GM04504 (cell line): ENCODE data around the gene CFAP107.
"Not testable (repeated sequence)": the region's sequence is repeated elsewhere in the genome, so short reads cannot be mapped to it uniquely, and the experiment has no call there.

Source experiments
- DNase-seq: peaks from one replicate; pipeline ENCODE4 v3.0.0-alpha.2; 2012; ENCODE audit warnings: low read depth

Gene CFAP107, protein sequence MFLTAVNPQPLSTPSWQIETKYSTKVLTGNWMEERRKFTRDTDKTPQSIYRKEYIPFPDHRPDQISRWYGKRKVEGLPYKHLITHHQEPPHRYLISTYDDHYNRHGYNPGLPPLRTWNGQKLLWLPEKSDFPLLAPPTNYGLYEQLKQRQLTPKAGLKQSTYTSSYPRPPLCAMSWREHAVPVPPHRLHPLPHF

DNA sequence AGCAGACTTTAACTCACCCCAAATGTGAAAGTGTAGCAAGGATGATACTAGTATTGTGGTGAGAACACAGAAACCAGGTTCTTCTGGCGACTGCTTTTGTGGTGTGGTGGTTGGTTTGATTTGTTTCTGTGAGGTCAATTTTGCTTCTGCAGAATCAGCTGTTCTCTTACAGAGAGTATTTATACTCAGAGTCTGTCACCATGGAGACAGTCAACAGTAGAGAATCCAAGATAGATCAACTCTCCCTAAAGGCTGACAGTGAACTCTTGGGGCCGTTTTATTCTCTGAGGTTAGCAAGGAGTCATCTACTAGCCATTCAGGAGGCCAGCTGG, at the start of gene CFAP107:
Gene CFAP107, plus strand, starts transcription at position 209 of the 332 bp plus-strand sequence. CDS start 231 bp downstream, outside the sequence.
- DNase-seq = peak; percentile 10

DNA sequence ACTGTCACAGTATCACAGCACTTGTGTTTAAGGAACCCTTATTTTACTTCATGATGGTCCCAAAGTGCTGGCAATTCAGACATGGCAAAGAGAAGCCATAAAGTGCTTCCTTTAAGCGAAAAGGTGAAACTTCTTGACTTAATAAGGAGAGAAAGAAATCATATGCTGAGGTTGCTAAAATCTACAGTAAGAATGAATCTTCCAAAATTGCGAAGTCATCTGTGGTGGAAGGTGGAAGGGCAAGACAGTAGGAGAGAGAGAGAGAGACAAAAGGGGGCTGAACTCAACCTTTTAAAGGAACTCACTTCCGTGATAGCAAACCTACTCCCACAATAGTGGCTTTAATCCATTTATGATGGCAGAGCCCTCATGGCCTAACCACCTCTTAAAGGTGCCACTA, 49.3 kb upstream of the CFAP107 start:
- DNase-seq = no peak

DNA sequence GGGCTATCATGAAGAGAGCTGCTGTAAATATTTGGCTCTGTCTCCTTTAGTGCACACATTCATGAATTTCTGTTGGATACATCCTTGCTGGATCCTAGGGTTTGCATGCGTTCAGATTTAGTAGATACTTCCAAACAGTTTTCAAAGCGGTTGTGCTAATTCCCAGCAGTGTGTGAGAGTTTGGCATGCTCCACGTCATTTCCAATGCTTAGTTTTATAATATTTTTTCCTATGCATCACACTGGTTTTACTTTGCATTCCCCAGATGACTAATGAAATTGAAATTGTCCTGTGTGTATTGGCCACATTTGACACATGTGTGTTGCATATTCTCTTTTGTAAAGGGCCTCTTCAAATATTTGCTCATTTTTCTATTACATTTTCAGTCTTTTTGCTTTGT, 48.6 kb upstream of the CFAP107 start:
- DNase-seq = no peak

DNA sequence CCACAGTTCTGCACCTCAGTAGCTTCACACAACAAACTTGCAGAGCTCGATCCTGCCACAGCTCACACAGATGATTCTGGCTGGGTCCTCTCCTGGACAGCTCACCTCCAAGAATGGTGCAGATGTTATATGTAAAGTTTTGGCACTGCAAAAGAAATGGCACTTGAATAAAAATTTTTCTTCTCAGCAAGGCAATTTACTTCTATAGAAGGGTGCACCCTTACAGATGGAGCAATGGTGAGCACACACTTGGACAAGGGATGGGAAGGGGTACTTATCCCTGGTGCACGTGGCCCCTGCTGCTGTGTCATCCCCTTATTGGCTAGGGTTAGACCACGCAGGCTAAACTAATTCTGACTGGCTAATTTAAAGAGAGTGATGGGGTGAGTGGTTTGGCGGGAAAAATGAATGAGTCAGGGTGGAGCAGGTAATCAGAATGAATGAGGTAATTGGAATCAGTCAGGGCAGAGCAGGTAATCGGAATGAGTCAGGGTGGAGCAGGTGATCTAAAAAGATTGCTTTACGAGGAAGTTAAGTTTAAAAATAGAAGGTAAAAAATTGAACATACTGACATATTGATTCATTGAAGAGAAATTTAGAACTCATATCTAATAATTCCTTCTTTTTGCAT, 42.1 kb upstream of the CFAP107 start:
- no peak for DNase-seq

DNA sequence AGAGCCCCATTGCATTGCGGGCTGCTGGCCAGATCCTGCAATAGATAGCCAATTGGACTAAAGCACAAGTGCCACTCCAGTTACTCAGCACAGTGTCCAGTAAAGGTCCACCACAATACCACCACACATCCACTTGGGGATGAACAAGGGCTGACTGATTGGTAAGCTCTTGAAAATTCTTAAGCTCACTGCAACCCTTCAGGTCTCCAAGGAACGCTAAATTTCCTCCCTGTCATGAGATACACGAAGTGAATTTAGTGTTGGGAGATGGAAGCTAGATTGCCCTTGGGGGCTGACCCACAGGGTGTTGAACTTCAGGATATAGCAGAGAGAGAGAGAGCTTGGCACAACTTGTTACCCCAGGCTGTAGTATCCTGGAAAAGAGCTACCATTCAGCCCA, 39.9 kb upstream of the CFAP107 start:
- no peak for DNase-seq

DNA sequence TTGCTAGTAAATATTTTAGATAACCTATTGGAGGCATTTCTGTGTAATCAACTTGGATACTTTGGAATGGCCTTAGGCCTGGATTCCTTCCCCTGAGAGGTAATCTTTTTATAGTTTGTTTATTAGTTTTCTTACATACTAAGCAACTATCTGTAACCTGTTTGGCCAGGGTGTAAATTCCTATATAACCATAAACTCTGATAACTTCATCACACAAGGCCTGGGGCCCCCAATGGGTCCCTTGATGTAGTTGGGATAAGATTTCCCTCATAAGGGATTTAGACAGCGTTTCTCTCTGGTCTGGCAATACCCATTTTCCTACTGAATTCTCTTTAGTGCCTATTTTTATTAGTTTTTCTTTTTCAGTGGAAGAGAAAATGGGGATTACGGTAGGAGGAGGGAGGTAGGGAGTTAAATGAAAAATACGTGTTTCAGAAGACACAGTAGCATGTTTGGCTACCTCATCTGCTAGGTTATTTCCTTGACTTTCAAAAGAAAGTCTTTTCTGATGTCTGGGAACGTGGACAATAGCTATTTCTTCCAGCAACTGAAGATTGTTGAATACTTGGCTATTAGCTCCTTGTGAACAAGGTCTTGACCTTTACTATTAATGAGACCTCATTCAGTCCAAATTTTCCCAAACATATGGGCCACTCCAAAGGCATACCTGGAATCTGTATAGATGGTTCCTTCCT, 37.5 kb upstream of the CFAP107 start:
- no peak for DNase-seq

DNA sequence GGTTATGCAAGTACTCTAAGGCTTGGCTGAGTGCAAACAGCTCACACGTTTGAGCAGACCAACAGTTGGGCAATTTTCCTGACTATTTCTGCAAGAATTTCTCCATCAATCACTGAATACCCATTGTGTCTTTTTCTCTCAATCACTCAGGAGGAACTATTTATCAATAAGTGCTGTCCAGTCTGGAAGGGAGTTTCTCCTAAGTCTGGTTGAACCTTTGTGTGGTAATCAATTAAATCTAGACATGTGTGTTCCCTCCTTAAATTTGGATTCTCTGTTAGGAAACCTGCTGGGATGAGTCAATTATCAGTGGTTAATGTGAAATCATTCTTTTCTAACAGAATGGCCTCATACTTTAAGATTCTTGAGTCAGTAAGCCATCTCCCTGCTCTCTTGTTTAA, 36.9 kb upstream of the CFAP107 start:
- no peak for DNase-seq

DNA sequence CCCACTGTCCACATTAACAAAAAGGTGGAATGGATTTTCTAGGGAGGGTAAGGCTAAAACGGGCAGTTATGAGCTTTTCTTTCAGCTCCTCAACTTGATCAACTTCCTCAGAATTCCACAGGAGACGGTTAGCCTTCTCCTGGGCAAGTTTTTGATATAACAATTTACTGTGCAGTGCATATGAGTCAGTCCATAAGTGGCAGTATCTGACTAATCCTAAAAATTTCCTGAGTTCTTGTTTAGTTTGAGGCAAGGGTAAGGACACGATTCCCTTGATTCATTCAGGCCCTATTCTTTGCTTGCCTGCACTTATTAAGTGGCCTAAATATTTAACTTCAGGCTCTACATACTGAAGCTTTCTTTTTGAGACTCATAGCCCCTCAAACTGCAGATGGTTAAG, 36.3 kb upstream of the CFAP107 start:
- DNase-seq = no peak

DNA sequence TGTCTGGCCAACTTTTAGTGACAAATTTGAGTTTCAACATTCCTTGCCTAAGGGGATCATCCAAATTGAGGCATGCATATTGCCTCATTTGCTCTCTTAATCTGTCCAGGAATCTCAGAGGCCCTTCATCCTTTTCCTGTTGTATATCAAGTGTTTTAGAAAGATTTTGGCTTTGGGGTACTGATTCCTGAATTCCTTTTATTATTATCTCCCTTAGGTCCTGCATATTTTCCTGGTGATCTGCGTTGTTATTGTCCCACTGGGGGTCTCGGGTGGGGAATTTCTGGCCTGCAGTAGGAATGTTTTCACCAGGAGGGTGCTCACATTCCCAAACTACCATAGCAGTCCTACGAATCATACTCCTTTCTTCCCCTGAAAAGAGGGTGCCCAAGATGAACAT, 34.5 kb upstream of the CFAP107 start:
- no peak for DNase-seq

DNA sequence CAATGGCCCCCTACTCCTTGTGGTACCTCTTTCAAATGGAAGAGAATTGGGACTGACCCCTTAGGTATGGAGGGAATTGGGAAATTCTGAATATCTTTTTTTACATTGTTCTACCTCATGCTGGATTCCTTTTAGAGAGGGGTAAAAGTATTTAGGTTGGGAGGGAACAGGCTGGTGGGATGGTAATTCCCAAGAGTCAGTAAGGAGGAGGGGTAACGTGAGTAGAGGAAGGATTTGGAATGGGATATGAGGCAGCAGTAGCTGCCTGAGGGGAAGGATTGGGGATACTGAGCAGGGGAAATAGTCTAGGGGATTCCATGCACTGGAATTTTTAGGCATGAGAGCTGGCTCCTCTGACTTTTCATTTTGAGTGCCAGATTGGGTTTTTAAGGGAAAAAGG, 33.9 kb upstream of the CFAP107 start:
- DNase-seq = no peak

DNA sequence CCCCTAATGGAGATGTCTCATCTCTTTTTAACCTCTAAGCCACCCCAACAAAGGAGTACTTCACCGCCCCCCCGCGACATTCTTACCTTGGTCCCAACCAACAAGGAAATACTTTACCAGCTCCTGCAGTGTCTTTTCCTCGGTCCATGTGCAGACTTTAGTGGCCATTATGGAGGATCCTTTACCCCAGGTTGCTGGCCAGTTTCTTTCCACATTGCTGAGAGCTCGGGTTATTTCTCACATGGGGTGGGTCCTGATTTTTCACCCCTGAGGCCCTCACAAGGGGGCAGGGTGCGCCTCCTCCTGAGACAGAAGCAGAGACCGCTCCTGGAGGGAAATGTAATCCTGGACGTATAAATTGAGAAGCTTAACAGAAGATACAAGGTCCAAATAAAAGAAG, 33.1 kb upstream of the CFAP107 start:
- no peak for DNase-seq

DNA sequence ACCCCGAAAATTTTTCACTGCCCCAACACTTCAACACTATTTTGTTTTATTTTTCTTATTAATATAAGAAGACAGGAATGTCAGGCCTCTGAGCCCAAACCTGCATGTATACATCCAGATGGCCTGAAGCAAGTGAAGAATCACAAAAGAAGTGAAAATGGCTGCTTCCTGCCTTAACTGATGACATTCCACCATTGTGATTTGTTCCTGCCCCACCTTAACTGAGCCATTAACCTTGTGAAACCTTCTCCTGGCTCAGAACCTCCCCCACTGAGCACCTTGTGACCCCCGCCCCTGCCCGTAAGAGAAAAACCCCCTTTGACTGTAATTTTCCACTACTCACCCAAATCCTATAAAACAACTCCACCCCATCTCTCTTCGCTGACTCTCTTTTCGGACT, 32.3 kb upstream of the CFAP107 start:
- DNase-seq = not testable (repeated sequence)

DNA sequence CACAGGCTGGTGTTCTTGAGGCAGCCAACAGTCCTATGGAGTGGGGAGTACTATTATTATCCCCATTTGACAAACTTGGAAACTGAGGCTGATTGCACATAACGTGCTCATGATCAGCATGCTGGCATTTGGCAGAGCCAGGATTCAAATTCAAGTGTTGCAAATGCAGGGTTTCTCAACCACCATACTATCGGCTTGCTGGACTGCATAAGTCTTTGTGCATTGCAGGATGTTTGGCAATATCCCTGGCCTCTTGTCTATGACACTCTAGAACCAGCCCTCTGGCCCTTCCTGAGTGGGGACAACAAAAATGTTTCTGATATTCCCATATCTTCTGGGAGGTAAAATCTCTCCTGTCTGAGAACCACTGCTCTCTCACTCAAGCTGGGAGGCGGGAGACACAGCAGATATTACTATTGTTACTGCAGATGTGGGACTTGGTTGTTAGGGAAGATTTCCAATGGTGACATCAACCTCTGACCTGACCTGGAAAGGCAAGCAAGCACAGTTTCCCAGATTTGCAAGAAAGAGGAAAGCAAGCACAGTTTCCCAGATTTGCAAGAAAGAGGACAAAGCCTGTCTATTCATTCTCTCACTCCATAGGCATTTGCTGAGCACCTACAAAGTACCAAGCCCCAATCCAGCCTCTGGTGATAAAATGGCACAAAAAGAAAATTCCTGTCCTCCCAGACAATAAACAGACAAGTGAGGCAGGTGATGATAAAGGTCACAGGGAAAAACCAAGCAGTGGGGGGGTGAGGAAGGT, 31.1 kb upstream of the CFAP107 start:
- DNase-seq = no peak

DNA sequence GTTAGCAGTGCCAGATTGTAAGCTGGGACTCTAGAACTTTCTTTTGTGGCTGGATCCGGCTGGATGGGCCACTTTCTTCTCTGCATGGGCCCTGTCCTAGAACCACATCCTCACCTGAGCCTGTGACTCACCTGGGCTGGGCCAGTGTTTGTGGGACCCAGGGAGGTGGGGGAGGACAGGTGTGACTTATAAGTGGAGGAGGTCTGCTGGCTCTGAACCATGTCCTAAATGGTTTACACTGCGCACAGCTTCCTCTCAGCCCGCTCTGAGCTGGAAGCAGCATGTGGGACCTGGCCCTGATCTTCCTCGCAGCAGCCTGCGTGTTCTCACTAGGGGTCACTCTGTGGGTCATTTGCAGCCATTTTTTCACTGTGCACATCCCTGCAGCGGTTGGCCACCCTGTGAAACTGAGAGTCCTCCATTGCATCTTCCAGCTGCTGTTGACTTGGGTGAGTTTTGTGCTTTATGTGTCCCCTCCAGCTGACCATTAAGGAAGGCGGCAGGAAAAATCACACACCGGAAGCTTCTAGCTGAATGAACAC, 30.0 kb upstream of the CFAP107 start, which contains the start of gene AADACL3:
Gene AADACL3, plus strand, starts transcription at position 215 of the 542 bp plus-strand sequence. Its CDS starts 67 bp downstream, at position 282.
- DNase-seq = no peak

DNA sequence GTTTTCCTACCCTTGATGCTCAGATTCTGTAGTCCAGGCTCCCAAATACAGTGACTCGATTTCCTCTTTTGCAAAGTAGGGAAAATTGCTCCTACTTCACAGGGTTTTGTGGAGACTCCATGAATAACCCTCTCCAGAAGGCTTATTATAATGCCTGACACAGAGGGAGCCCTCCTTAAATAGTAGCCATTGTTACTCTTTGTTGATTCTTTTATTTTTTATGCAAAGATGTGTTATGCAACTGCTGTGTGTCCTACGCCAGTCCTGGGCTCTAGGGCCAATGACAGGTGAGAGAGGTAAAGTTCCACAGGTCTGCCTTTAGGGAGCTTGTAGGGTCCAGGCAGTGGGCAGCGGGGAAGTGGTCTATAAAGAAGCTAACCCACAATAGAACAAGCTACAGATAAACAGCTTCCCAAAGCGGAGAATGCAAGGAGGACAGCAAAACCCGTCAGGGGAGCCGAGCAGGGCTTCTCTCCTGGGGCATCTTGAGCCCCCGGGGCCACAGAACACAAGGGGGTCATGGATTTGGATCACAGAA, 28.6 kb upstream of the CFAP107 start:
- DNase-seq = no peak

DNA sequence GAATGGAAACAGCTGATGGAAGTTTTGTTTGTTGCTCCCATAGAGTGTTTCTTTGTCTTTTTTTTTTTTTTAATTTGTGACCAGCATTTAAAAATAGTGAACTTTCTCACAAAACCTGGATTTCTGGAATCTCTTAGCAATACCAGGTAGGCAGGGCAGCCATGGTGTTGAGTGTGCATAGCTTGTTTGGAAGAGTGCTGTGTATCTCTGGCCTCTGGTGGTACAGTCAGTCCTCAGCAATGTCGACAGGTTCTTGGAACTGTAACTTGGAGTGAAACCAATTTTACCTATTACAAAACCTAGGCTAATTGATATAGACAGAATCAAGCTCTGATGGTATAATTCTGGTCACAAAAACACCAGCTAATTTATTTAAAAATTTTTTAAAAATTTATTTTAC, 23.4 kb upstream of the CFAP107 start:
- DNase-seq = no peak

DNA sequence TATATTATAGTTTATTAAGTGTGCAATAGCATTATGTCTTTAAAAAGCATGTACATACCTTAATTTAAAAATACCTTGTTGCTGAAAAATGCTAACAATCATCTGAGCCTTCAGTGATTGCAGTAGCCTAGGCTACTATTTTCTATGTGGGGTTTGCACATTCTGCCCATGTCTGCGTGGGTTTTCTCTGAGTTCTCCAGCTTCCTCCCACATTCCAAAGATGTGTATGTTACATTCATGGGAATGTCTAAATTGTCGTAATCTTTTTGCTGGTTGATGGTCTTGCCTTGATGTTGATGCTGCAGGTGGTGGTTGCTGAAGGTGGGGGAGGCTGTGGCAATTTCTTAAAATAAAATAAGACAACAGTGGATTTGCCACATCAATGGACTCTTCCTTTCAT, 17.6 kb upstream of the CFAP107 start:
- no peak for DNase-seq

DNA sequence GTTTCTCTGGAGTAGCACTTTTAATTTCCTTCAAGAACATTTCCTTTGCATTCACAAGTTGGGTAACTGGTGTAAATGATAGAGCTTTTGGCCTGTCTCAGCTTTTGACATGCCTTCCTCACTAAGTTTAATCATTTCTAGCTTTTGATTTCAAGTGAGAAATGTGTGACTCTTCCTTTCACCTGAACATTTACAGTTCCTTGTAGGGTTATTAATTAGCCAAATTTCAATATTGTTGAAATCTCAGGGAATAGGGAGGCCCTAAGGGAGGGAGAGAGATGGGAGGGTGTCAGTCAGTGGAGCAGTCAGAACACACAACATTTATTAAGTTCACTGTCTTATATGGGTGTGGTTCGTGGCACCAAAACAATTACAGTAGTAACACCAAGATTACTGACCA, 15.8 kb upstream of the CFAP107 start:
- no peak for DNase-seq

DNA sequence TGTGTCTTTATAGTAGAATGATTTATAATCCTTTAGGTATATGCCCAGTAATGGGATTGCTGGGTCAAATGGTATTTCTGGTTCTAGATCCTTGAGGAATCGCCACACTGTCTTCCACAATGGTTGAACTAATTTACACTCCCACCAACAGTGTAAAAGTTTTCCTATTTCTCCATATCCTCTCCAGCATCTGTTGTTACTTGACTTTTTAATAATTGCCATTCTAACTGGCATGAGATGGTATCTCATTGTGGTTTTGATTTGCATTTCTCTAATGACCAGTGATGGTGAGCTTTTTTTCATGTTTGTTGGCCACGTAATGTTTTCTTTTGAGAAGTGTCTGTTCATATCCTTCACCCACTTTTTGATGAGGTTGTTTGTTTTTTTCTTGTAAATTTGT, 14.9 kb upstream of the CFAP107 start:
- not testable (repeated sequence) for DNase-seq

DNA sequence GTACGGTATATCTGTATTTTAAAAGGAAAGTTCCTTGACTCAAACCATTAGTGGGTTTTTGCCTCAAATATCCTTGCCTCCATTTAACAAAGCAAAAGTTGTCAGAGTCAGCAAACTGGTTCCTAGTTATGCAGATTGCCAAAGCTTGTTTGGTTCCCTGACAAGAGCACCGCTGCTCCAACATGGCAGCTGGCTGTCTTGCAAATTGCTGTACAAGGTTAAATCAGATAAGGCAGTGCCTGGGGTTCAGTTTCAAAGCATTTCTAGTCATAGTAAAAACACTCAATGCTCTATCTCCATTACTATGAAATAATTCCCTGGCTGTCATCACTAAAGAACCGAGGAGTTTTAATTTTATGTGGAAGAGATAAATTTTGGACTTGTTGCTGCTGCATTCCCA, 11.3 kb upstream of the CFAP107 start:
- DNase-seq = no peak

DNA sequence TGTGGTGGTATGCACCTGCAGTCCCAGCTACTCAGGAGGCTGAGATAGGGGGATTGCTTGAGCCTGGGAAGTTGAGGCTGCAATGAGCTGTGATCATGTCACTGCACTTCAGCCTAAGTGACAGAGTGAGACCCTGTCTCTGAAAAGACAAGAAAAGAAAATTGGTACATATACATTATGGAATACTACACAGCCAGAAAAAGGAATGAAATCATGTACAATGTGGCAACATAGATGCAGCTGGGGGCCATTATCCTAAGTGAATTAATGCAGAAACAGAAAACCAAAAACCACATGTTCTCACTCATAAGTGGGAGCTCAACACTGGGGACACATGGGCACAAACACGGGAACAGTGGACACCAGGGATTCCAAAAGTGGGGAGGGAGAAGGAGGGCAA, 7.1 kb upstream of the CFAP107 start:
- no peak for DNase-seq

DNA sequence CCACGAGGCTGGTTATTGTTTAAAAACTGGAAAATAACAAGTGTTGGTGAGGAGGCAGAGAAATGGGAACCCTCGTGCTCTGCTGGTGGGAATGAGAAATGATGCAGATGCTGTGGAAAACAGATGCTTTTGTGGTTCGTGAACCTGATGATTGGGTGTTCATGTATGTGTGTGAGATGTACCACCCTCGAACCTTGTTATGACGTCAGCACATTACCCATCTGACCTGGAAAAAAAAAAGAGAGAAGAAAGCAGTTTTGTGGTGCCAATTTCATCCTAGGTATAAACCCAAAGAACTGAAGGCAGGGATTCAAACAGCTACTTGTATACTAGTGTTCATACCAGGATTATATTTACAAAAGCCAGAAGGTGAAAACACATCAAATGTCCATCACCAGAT, 6.4 kb upstream of the CFAP107 start:
- DNase-seq = no peak
